ENCODE data around the gene DGAT2.

DGAT2 gene

DNA sequence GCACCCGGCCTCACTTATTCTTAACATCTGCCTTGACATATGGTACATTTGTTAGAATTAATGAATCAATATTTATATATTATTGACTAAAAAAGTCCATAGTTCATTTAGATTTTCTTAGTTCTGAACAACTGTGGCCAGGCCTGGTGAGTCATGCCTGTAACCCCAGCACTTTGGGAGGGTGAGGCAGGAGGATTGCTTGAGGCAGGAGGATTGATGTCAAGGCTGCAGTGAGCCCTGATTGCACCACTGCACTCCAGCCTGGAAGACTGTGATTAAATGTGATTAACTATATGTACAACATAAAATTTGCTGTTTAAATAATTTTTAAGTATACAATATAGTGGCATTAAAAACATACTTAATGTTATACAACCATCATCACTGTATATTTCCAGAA is 52.1 kb downstream of the DGAT2 start:
- FAIRE-seq (no peak), DNase-seq (ENCODE audit: insufficient read length) (no peak)
- TF ChIP-seq POLR2AphosphoS5 (IDR thresholded peaks at IDR 0.05; ENCODE audit: low read depth, low read length) (no peak), POLR2A (IDR thresholded peaks at IDR 0.05; ENCODE audit: low read depth, low read length) (no peak), TAF1 (IDR thresholded peaks at IDR 0.05; ENCODE audit: borderline replicate concordance, low read depth, low read length) (no peak)

DNA sequence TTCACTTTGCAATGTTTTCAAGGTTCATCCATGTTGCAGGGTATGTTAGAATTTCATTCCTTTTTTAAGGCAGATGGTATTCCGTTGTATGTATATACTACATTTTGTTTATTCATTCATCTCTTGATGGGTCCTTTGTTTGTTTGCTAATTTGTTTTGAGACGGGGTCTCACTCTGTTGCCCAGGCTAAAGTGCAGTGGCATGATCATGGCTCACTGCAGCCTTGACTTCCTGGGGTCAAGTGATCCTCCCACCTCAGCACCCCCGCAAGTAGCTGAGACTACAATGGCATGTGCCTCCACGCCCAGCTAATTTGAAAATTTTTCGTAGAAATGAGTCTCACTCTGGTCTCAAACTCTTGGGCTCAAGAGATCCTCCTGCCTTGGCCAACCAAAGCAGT is 52.6 kb downstream of the DGAT2 start:
- FAIRE-seq = no peak
- TF ChIP-seq POLR2A (IDR thresholded peaks at IDR 0.05; ENCODE audit: low read depth, low read length) (no peak), POLR2AphosphoS5 (IDR thresholded peaks at IDR 0.05; ENCODE audit: low read depth, low read length) (no peak), TAF1 (IDR thresholded peaks at IDR 0.05; ENCODE audit: borderline replicate concordance, low read depth, low read length) (no peak)
- DNase-seq (ENCODE audit: insufficient read length) = no peak

DNA sequence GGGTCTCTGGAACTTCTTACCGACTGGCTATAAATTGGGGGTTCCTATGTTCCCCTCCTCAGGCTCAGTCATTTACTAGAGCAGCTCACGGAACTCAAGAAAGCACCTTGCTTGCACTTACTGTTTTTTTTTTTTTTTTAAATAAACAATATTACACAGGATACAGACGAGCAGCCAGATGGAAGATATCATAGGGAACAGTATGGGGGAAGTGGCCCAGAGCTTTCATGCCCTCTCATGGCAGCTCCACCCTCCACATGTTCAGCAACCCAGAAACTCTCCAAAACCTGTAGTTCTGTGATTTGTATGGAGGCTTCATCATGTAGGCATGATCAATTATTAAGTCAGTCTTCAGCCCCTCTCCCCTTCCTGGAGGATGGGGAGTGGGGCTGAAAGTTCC is 54.0 kb downstream of the DGAT2 start:
- FAIRE-seq (peak; percentile 46), DNase-seq (ENCODE audit: insufficient read length) (no peak)
- TF ChIP-seq POLR2AphosphoS5 (IDR thresholded peaks at IDR 0.05; ENCODE audit: low read depth, low read length) (no peak), TAF1 (IDR thresholded peaks at IDR 0.05; ENCODE audit: borderline replicate concordance, low read depth, low read length) (no peak), POLR2A (IDR thresholded peaks at IDR 0.05; ENCODE audit: low read depth, low read length) (no peak)

DNA sequence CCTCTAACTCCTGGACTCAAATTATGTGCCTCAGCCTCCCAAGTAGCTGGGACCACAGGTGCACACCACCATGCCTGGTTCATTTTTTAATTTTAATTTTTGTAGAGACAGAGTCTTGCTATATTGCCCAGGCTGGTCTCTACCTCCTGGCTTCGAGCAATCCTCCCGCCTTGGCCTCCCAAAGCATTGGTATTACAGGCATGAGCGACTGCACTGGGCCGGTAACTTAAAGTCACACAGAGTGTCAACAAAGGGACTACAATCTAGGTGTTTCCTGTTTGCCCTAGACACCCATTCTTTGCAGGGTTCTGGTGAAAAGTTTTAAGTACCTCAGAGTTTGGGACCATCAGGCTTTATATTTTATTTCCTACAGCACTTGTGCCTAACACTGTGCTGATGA is 54.8 kb downstream of the DGAT2 start:
- DNase-seq (ENCODE audit: insufficient read length) (no peak), FAIRE-seq (peak; percentile 94)
- no peak for TF ChIP-seq POLR2A (IDR thresholded peaks at IDR 0.05; ENCODE audit: low read depth, low read length)

DNA sequence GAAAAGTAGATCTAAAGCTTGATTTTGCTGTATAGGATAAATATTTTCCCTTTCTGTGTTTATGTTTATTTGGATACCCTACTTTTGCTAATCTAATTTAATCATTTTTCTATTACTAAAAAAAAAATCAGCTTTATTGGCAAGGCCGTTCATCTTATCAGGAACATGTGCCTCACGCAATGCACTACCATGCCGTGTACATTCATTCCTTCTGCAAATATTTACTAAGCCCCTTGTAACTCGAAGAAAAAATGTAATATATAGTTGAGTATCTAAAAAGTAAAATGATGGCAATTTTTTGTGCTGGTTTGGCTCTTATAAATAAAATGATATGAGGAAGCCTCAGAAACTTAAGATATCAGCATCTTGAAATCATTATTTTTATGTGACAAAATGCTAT is 55.4 kb downstream of the DGAT2 start:
- TF ChIP-seq TAF1 (IDR thresholded peaks at IDR 0.05; ENCODE audit: borderline replicate concordance, low read depth, low read length) = no peak
- TF ChIP-seq POLR2AphosphoS5 (IDR thresholded peaks at IDR 0.05; ENCODE audit: low read depth, low read length) = no peak
- TF ChIP-seq POLR2A (IDR thresholded peaks at IDR 0.05; ENCODE audit: low read depth, low read length) = no peak
- DNase-seq (ENCODE audit: insufficient read length) (no peak), FAIRE-seq (no peak)

DNA sequence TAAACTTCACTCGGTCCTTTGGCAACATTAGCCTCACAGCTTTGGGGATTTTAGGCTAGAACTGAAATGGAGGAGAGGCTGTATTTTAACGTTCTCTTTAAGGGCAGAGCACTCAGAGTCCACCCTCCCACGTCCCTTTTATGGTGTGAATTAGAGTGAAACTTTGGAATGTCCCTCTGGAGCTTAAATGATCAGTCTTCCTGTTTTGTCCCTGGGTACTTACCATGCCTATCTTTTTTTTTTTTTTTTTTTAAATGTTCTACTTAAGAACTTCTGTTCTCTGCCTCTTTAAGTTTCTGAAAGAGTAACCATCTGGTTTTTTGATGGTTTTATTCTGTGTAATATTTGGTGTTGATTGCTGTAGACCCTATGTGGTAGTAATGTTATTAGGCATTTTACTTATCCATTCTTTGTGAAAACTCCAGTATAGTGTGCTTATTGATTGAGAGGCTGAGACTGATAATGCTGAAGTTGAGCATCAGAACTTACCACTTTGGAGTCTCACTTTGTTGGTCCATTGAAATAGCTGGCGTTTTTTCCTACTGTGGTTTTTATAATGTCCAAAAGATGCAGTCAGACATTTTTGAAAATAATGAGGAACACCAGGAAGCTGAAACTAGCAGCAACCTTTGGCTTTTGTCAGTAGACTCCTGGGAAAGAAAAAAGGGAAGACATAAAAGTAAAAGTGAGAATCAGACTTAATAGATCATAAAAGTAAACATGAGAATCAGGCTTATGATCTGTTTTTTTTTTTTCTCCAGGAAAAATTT is 58.1 kb downstream of the DGAT2 start:
- peak; percentile 14 for FAIRE-seq
- TF ChIP-seq POLR2AphosphoS5 (IDR thresholded peaks at IDR 0.05; ENCODE audit: low read depth, low read length) = no peak
- DNase-seq (ENCODE audit: insufficient read length) = no peak

DNA sequence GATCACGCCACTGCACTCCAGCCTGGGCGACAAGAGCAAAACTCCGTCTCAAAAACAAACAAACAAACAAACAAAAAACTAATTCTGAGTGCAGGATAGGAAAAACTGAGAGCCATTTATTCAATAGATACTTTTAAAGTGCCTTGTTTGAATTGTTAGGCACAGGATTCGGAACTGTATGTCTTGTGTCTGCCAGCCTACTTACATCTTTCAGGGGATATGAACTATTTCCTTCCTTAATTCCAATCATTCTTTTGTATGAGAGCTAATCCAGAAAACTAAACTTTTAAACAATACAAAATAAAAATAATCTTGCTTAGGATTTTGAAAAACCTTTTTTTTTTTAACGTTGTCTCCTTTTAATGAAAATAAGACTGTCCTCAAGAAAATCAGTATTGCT is 59.0 kb downstream of the DGAT2 start:
- DNase-seq (ENCODE audit: insufficient read length) (no peak), FAIRE-seq (no peak)
- no peak for TF ChIP-seq POLR2A (IDR thresholded peaks at IDR 0.05; ENCODE audit: low read depth, low read length)
- TF ChIP-seq TAF1 (IDR thresholded peaks at IDR 0.05; ENCODE audit: borderline replicate concordance, low read depth, low read length) = no peak

DNA sequence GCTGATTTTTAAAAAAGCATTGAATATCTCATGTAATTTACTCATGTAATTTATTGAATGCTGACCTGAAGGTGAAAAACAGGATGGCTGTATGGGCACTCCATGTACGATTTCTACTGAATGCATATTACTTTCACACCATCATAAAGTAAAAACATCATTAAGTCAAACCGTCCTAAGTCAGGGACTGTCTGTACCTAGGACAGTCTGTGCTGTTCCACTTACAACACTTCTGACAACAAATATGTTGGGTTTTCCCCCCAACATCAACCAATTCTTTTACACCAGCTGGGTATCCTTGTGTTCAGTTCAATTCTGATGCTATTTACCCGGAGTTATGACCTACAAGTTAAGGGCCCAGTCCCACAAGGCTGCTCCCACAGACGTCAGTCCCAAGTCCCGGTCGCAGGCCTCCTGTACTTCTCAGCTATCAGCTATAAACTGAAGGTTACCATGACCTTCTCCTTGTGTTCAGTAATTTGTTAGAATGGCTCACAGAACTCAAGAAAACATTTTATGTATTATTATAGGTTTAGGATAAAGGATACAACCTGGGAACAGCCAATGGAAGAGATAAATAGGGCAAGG is 63.4 kb downstream of the DGAT2 start:
- TF ChIP-seq POLR2AphosphoS5 (IDR thresholded peaks at IDR 0.05; ENCODE audit: low read depth, low read length) = no peak
- TF ChIP-seq POLR2A (IDR thresholded peaks at IDR 0.05; ENCODE audit: low read depth, low read length) = no peak
- no peak for TF ChIP-seq TAF1 (IDR thresholded peaks at IDR 0.05; ENCODE audit: borderline replicate concordance, low read depth, low read length)
- DNase-seq (ENCODE audit: insufficient read length) = no peak
- no peak for FAIRE-seq

DNA sequence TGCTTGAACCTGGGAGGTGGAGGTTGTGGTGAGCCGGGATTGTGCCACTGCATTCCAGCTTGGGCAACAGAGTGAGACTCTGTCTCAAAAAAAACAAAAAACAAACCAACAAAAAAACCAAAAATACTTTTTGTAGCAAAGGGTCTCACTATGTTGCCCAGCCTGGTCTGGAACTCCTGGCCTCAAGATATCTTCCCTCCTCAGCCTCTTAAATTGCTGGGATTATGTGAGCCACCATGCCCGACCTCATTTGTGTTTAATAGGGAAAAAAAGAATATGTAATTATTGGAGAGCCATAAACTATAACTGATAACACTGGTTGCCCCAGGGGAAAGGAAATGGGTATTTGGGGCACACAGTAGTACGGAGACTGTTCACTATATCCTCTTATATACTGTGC is 66.2 kb downstream of the DGAT2 start:
- FAIRE-seq (no peak), DNase-seq (ENCODE audit: insufficient read length) (no peak)
- TF ChIP-seq POLR2A (IDR thresholded peaks at IDR 0.05; ENCODE audit: low read depth, low read length) = no peak
- no peak for TF ChIP-seq POLR2AphosphoS5 (IDR thresholded peaks at IDR 0.05; ENCODE audit: low read depth, low read length)
- TF ChIP-seq TAF1 (IDR thresholded peaks at IDR 0.05; ENCODE audit: borderline replicate concordance, low read depth, low read length) = no peak

DNA sequence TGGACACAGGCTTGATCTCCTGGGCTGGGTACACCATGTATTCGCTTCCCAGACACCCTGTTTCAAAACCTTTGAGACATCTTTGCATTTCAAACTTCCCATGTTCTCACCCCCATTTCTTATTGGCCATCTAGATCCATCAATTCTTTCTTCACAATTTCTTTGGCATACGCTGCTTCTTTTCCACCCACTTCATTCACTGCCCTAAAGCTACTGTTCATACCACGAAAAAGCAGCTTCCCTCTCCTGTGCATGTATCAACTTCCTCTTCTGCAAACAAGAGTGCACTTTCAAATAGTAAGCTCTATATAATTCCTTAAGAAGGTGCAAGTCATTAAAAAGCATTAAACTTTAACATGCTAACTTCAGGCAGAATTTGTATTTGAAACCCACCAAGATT is 67.8 kb downstream of the DGAT2 start:
- DNase-seq (ENCODE audit: insufficient read length) (no peak), FAIRE-seq (peak; percentile 50)
- TF ChIP-seq POLR2A (IDR thresholded peaks at IDR 0.05; ENCODE audit: low read depth, low read length) (no peak), POLR2AphosphoS5 (IDR thresholded peaks at IDR 0.05; ENCODE audit: low read depth, low read length) (no peak), TAF1 (IDR thresholded peaks at IDR 0.05; ENCODE audit: borderline replicate concordance, low read depth, low read length) (no peak)

DNA sequence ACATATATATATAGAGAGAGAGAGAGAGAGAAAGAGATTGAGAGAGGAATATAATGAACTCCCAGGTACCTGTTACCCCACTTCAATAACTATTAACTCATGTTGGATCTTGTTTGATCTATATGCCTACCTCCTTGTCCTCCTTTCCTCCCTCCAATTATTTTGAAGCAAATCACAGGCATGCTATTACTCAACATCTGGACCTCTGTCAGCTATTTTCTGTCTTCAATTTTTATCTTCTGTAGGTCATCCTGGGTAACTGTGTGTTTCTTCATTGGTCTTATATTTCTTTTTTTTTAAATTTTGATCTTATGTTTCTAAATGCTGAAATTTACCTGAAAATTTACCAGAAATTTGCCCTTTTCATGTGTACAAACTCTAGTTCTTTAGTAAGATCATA is 71.3 kb downstream of the DGAT2 start:
- no peak for FAIRE-seq
- DNase-seq (ENCODE audit: insufficient read length) = no peak
- TF ChIP-seq POLR2A (IDR thresholded peaks at IDR 0.05; ENCODE audit: low read depth, low read length) (no peak), TAF1 (IDR thresholded peaks at IDR 0.05; ENCODE audit: borderline replicate concordance, low read depth, low read length) (no peak), POLR2AphosphoS5 (IDR thresholded peaks at IDR 0.05; ENCODE audit: low read depth, low read length) (no peak)

DNA sequence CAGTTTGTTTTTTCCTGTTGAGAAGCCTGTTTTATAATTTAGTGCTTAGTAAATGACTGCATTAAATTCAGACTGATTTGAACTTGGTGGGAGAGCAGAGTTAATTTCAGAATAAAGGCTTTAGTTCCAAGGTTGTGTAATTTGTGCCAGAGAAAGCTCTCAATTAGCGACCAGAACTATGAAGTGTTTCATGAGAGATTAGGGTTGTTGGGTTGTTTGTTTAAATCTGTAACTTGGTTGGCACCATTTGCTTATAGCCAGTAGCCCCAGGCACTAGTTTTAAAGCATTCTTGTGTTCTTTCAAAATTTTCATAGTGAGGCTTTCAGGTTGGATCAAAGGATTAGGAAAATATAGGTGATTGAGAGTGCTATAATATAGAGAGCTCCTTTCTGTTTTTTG is 71.9 kb downstream of the DGAT2 start:
- TF ChIP-seq TAF1 (IDR thresholded peaks at IDR 0.05; ENCODE audit: borderline replicate concordance, low read depth, low read length) (no peak), POLR2AphosphoS5 (IDR thresholded peaks at IDR 0.05; ENCODE audit: low read depth, low read length) (no peak), POLR2A (IDR thresholded peaks at IDR 0.05; ENCODE audit: low read depth, low read length) (no peak)
- FAIRE-seq (no peak), DNase-seq (ENCODE audit: insufficient read length) (no peak)
